CMK (cell line): Measurements from ENCODE around the gene LPP.
"Not testable (repeated sequence)": the region's sequence is repeated elsewhere in the genome, so short reads cannot be mapped to it uniquely, and the experiment has no call there.

ENCODE experiments used
- DNase-seq: peaks from one replicate; pipeline ENCODE4 v3.0.0-alpha.2; 2010; ENCODE audit warnings: low read depth

Gene LPP

DNA sequence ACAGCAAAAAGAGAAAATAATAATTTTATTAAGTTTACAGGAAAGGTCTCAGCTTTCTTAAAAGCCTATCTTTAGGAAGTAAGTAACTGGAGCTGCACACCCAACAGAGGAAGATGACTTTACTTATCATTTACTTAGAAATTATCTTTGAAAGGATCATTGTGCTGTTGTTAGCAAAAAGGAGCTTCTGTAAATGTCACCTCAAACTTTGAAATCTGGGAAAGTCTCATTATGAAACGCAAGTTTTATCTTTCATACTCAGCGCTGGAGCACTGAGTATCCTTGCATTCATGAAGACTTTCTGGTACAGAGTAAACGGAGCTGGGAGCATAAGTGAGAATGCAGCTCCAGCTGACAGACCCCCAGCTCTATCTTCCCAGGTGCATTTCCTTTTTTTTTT is 526.6 kb downstream of the LPP start:
- no peak for DNase-seq

DNA sequence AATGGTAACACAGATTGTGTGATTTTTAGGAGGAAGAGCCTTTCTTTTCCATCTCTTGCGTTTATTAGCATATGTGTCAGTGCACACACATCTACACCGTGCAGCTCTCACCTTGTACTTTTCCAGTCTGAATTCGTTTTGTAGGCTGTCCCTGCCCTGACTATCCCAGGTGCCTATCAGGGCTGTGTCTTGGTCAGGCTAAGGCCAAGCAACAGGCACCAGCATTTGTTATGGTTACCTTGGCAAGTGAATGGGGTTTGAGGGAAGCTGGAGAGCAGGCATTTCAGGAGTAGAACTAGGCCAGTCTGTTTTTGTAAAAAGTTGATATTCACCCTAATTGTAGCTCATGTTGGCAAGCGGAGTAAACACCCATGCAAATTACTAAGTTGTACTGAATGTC is 528.4 kb downstream of the LPP start:
- no peak for DNase-seq

DNA sequence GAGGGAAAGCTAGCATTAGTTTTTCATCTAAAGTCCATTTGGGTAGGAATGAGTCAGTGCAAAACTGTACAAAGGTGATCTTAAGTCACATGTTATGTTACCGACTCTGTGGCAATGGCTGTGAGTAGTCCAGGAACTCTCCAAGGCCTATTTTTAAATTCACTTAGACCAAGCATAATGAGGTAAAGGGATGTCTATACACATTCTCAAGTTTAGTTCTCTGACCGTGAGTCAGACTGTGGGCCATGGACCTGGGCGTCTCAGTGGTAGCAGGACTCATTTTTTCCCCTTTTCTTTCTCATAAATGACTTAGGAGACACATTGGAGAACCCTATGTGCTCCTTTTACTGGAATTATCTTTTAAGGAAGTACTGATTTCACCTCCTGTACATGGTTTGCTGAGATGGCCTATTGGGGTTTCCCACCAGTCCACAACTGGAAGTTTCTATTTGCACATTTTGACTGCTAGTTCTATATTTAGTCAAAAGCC is 529.1 kb downstream of the LPP start:
- DNase-seq: no peak

DNA sequence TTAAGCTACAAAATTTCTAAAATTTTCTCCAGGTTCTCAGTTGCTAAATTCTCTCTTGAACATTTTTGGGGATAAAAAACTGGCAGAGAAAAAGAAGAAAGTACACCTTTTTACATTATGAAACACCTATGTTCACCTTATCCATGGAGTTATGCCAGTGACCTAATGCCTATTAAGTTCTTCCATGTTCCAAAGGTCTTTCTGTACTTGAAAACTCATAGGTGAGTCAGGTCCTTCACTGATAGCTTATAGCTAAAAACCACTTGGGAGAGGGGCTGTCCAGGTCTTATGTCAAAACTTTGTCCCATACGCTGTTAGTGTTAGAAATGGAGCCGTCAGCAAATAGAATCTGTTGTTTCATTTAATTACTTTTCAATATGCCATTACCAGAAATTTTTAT is 530.3 kb downstream of the LPP start:
- DNase-seq: no peak

DNA sequence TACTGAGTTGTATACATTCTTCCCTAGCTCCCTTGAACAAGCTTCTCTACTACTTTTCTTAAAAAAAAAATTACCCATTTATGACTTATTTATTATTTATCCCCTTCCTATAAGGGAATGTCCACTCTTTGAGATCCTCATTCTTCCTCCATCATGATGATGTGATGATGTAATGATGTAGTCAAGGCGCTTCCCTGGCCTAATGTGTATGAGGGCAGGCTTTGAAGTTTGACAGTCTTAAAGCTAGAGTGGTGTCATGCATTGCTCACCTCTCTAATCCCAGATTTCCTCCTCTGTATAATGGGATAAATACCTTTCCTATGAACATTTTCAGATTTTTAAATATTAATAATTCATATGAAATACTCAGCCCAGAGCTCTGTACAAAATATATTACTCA is 531.8 kb downstream of the LPP start:
- DNase-seq: no peak

DNA sequence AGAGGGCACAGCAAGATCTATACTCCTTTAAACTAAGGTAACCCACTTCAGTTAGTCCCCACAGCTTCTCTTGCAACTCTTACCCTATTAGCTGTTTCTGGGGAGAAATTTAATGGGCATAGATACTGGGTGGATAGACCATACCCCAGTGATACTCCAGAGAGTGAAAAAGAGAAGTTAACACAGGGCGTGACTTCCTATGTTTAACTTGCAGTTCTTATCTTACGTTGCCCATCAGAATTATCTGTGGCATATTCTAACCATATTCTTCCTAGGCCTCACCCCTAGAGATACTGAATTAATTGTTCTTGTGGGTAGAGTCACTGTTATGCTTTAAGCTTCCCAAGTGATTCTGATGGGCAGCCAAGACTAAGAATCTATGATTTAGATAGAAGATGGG is 532.4 kb downstream of the LPP start:
- peak; percentile 7 for DNase-seq

DNA sequence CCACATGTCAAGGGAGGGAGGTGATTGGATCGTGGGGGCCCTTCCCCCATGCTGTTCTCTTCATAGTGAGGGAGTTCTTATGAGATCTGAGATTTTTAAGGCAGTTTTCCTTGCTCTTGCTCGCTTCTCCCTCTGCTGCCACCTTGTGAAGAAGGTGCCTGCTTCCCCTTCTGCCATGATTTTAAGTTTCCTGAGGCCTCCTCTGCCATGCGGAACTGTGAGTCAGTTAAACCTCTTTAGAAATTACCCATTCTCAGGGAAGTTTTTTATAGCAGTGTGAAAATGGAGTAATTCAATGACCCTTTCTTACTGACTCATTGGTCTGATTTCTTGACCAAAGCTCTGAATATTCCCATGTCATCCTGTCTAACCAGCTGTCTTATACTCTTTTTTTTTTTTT is 533.4 kb downstream of the LPP start:
- DNase-seq: no peak

DNA sequence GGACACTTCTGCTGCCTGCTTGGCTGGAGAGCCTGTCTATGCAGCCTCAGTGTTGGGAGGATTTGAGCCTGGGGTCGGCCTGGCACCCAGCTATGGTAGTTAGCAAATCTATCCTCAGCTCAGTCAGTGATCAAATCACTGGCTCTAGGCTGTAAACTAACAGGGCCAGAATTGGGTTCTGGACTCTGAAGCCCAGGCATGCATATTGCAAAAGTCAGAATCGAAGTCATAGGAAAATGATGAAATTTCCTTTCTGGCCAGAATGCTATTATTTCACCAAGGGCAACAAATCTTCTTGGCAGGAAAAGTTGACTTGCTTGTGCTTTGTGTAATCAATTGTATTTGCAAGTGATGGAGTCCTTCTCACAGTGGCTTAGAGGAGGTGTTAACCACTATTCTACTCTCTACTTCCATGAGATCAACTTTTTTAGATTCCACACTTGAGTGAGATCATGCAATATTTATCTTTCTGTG is 535.2 kb downstream of the LPP start:
- no peak for DNase-seq

DNA sequence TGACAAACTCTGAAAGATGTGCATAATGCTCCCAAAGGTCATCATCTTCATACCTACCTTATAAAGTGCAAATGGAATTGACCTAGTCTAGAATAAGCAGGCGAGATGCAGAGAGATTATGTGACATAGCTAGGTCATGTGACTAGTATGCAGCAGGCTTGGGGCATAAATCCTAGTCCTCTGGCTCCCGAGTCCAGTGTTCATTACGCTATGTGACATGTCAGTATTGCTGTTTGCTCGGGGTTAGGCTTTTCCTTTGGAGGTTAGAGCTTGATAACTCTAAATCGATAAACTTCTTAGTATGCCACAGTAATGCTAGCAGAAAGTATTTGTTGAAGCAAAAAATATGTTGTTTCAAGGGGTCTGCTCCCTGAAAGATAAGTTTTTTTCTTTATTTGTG is 536.1 kb downstream of the LPP start:
- DNase-seq: no peak

DNA sequence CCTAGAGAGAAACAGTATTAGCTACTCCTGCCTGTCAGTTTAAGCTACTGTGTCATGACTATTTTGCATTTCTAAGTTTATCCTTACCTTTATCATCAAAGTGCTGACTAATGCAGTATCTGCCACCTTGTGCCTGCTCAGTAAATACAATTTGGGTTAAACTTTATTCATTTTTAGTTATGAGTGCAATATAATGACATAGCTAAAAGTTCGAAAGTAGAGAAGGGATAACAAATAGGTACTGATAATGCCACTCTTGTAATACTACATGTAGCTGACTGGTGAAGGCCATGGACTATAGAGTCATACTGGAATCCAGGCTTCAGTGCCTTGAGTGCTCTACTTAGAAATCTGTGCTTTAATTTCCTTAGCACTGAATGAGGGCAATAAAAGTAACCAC is 537.0 kb downstream of the LPP start:
- no peak for DNase-seq

DNA sequence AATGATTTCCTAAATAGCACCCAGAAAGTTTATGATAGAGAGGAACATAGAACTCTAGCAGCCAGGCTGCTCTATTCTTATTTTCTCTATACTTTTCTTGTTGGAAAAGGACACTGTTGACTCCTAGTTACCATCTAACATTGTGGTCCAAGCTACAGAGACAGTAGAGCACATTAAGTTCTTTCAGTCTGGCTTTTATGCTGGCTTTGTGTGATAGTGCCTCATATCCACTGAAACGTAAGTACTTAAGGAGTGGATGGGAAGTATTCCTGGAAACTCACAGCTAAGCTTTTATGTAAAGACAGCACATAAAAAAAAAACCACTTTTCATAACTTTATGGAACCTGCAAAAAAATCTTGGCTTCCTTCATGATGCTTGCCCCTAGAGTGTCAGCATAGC is 537.7 kb downstream of the LPP start:
- no peak for DNase-seq

DNA sequence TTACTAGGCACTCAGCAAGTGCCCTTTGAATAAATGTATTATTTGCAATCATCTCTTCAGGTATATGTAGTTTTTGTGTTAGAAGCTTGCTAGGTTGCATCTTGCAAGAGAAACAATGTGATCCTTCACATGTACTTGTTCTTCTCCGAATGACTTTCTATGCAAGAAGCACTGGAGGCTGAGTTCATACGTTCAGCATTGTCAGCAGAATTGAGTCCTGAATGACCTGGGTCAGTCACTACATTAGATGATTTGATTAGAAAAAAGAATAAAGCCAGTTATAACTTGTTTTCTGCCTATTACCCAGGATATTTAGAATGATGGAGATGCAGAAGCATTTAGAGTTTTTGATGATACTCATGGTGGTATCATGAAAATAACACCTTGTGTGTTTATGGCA is 538.7 kb downstream of the LPP start:
- DNase-seq: no peak

DNA sequence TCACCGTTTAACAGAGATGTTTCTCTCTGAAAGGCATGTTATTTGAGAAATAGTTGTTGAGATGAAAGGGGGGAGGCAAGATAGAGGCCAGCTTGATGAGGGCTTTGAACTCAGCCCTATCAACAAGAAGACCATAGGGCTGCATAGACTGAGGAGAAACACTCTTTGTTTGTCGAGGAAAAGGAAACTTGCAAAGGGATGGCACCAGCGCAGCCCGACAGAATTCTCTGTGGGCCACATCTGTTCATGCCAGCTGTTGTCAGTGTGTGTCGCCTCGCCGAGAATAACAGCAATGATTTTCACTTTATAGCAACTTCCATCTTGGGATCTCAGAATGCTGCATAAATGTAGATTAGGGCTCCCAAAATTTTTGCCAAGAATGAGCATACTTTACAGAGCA is 539.5 kb downstream of the LPP start:
- DNase-seq: no peak

DNA sequence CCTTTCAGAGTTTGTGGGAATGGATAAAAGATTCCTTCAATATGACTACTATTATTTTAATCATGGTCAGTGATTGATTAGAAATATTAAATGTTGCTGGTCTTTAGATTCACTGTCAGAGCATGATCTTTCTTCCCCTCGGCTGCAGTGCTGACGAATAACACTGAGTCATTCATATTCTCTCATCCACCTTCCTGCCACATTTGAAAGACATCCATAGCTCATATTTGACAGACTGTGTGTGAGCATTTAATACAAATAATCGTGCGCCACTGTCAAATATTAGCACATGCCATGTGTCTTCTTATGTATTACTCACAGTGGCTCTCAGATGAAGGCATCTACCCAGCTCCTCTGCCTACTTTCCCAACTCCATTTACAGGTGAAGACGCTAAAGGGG is 541.3 kb downstream of the LPP start:
- no peak for DNase-seq

DNA sequence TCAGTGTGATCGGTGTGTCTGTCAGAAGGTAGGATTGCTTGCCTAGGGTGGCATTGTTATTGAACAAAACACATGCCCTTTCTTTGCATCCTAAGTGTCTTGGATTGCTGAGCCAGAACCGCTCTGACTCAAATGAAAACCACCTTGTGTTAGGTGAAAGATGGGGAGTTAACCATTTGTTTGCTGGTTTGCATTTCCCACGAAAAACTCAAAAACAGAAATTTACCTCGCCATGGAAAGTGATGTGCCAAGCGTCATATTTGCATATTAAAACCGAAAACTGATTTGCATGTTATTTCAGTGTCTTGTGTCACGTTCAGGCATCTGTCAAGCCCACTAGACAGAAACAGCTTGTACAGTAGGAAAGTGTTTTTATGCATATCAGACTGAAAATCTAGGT is 543.2 kb downstream of the LPP start:
- DNase-seq: no peak

DNA sequence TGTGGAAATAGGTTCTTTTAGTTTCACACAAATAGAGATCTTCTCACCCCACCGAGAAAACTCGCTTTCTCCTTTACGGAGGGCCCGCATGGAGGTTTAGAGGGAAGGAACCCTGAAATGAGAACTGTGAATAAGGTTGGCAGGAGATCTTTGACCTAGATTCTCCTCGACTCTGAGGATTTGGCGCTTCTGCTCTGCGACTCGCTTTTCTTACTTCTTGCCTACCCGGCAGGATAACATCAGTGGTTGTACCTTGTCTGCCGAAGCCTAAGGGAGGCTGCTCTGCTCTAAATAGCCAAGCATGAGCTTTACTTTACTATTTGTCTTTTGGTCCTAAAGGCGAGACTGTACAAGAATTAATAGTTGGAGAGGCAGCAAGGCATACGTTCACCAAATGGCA is 544.5 kb downstream of the LPP start:
- no peak for DNase-seq

DNA sequence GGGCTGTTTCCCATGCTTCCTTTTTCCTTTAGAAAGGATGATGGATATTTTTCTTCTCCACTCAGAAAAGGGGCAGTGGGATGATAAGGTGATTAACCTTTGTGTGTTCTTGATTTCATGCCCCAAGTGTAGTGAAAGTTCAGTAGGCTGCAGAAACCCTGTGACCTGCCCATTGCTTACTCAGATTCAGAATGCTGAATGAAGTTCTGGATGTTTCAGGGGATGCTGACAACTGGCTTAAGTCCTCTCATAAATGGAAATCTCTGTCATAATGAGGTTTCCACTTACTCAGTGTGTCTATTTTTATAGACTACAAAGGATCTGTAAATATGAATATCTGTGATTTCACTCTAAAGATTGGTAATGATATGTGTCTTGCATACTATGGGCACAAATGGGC is 546.5 kb downstream of the LPP start:
- no peak for DNase-seq

DNA sequence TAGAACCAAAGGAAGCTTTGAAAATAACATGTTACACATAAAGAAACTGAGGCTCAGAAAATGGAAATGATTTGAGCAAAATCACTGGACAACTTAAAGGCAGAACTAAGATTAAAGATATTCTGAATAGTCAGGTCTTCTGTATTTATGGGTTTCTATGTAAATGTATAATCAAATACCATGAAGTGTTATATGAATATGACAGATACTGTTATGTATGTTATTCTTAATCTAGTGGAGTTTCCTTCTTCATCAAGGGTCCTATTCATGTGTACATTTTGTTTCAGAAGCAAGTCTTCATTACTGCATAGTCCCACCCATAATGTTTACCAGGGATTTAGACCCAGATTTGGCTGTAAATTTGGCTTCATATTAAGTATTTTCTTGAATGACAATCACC is 547.0 kb downstream of the LPP start:
- no peak for DNase-seq

DNA sequence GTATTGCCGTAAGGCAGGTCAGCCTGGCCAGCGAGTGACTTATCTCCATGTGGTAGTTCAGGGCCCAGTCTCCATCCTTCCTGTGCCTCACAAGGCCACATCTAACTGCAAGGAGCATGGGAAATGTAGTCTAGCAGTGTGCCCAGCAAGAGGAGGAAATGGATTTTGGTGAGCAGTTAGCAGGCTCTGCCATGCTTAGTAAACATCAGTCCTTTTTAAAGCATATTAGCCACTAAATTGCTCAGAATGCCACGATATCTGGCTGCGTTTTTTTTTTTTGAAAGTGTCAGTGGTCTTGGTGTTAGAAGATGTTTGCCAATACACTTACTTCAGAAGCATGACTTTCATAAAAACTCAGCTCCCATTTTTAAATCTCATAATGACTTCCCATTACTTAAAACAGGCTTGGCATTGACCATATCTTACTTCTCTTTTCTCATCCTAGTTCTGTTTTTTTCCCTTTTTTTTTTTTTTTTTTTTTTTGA is 547.6 kb downstream of the LPP start:
- DNase-seq: no peak

DNA sequence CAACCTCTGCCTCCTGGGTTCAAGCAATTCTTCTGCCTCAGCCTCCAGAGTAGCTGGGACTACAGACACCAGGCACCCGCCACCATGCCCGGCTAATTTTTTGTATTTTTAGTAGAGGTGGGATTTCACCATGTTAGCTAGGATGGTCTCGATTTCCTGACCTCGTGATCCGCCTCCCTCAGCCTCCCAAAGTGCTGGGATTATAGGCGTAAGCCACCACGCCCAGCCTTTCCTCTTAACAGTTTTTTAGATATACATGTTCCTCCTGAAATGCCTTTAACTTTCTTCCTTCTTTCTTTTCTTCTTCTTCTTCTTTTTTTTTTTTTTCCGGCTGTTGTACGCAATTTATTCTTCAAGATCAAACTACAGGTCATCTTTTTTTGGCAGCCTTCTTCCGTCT is 548.1 kb downstream of the LPP start:
- not testable (repeated sequence) for DNase-seq

DNA sequence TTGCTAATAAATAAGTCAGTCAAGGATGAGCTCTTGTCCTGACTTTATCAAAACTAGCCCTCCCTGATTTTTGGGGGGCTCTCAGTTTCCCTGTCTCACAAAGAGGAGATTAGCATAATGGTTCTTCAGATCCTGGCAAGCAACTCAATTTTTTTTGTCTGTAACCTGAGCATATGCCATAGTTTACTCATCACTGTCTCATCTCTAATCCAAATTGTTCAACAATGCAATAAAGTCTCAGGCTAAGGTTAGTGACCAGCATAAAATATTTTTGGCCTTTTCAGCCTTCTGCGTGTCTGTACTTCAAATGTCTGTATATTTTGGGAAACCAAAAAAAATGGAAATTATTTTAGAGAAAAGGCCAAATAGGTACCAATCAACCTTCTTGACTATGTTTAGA is 552.2 kb downstream of the LPP start:
- no peak for DNase-seq

DNA sequence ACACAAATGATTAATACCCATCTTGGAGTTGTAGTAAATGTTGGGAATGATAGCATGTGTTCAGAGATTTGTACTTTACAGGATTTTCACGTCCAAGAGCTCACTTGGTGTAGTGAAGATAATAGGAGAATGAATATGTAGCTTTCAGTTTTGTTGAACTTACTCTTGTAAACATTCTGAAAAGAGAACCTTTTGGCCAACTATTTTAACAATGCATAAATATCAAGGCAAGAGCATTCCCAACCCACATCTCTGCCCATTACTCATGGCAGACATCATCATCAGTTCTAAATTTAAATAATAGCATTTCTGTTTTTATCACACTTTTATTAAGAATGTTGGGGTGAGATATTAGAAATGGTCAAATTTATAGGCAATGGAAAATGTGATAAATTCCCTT is 552.6 kb downstream of the LPP start:
- DNase-seq: no peak

DNA sequence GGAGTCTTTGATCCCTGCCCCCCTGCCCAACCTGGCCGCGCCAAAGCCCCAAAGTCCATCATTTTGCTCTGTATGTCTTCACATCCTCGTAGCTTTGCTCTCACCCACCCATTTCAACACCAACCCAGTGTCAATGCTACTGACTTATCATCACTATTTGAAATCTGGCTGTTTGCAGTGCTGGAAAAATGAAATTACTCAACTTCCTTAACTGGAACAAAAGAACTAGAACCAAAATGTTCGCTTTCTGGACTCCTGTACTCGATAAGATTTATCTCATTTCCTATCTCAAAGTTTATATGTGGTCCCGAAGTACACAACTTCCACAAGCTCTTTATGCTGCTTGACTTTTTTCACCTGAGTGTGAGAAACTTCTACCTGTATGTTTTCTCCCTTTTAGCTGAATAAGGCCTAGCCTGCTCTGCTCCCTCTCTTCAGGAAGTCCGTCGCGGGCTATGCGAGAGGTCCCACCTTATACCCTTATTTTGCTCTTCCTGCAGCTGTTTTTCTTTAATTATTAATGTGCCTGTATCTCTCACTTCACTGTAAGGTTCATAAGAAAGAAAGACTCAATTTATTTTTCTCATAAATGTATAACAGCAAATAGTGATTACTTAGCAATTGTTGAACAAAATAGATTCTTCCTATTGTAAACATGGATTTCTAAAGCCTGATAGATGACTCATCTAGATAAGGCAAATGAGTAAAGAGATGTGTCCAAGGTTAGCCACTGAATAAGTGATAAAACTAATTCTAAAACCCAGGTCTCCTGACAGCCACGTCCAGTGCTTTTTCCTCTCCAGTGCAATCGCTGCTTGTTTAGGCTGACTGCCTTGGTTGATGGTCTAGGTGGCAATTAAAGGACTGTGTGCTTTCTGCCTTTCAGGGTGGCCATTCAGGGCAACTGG is 553.7 kb downstream of the LPP start:
- no peak for DNase-seq

DNA sequence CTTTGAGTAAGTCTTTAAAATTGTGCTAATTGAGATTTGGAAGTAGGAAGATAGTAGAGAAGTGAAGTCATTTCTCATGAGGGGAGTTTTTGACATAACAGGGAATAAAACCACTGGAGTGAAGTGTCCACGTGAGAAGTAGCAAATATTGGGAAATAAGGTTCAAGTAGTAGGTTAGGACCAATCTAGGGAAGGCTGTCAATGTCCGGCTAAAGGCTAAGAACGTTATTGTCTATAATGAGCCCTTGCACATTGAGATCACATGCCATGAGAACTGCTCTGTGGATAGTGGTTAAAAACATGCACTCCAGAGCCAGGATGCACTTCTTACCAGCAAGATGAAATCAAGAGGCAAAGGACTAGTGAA is 557.9 kb downstream of the LPP start:
- DNase-seq: no peak
